ENCODE results near the gene VTN. TPM values are rescaled to one million over a fixed set of nuclear protein-coding genes. Genes with fewer than 3 reads are reported as not detected.

Gene VTN
- total RNA-seq, 1 donor from 2014 or later, result 0.25 TPM

DNA sequence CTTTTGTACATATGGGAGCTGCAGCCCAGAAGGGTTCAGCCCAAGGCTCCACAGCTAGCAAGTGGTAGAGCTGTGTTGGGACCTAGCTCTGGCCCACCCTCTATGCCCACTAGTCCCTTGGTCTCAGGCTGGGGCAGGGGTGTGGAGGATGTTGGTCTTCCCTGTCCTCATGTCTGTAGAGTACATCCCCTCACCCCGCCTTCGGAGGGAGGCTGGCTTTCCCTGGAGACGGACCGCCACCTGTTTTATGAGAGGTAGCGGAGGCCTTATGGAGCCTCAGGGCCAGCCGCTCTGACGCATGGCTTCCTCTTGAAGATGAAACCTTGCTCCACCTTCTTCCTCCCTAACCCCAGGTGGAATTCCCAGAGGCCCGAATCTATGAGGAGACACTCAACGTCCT is 26.1 kb downstream of the VTN start:
- H3K36me3 Mint-ChIP-seq (ENCODE audit: unreplicated experiment), result no peaks in the 10 kb centered on the region
- no peak for DNase-seq
- H3K9me3 Mint-ChIP-seq (ENCODE audit: unreplicated experiment), result no peaks in the 10 kb centered on the region
- no peaks in the 10 kb centered on the region for H3K4me1 Mint-ChIP-seq (ENCODE audit: low read depth, unreplicated experiment)
- no peak overlapping the region for H3K4me3 Mint-ChIP-seq (ENCODE audit: unreplicated experiment)
- TF ChIP-seq CTCF (IDR thresholded peaks at IDR 0.05; ENCODE audit: partially characterized antibody, unreplicated experiment), result no peak
- H3K27me3 Mint-ChIP-seq (ENCODE audit: unreplicated experiment), result peaks cover 1% of the 10 kb centered on the region
- H3K27ac Mint-ChIP-seq (ENCODE audit: unreplicated experiment), result no peak overlapping the region

GRCh38 chr17:28343491-28343932 is 26.6 kb downstream of the VTN start:
- no peaks in the 10 kb centered on the region for H3K4me1 Mint-ChIP-seq (ENCODE audit: low read depth, unreplicated experiment)
- H3K36me3 Mint-ChIP-seq (ENCODE audit: unreplicated experiment), result no peaks in the 10 kb centered on the region
- peaks cover 1% of the 10 kb centered on the region for H3K27me3 Mint-ChIP-seq (ENCODE audit: unreplicated experiment)
- H3K4me3 Mint-ChIP-seq (ENCODE audit: unreplicated experiment), result no peak overlapping the region
- H3K27ac Mint-ChIP-seq (ENCODE audit: unreplicated experiment), result no peak overlapping the region
- DNase-seq, result no peak
- TF ChIP-seq CTCF (IDR thresholded peaks at IDR 0.05; ENCODE audit: partially characterized antibody, unreplicated experiment), result no peak
- no peaks in the 10 kb centered on the region for H3K9me3 Mint-ChIP-seq (ENCODE audit: unreplicated experiment)

GRCh38 chr17:28342313-28342712 is 27.8 kb downstream of the VTN start:
- Mint-ChIP-seq H3K27ac (ENCODE audit: unreplicated experiment) (no peak overlapping the region), H3K27me3 (ENCODE audit: unreplicated experiment) (no peaks in the 10 kb centered on the region), H3K9me3 (ENCODE audit: unreplicated experiment) (no peaks in the 10 kb centered on the region), H3K4me3 (ENCODE audit: unreplicated experiment) (no peak overlapping the region), H3K36me3 (ENCODE audit: unreplicated experiment) (no peaks in the 10 kb centered on the region), H3K4me1 (ENCODE audit: low read depth, unreplicated experiment) (no peaks in the 10 kb centered on the region)
- no peak for DNase-seq
- no peak for TF ChIP-seq CTCF (IDR thresholded peaks at IDR 0.05; ENCODE audit: partially characterized antibody, unreplicated experiment)

GRCh38 chr17:28341516-28341915 is 28.6 kb downstream of the VTN start:
- H3K4me3 Mint-ChIP-seq (ENCODE audit: unreplicated experiment), result no peak overlapping the region
- H3K27me3 Mint-ChIP-seq (ENCODE audit: unreplicated experiment), result no peaks in the 10 kb centered on the region
- H3K36me3 Mint-ChIP-seq (ENCODE audit: unreplicated experiment), result no peaks in the 10 kb centered on the region
- H3K27ac Mint-ChIP-seq (ENCODE audit: unreplicated experiment), result no peak overlapping the region
- DNase-seq, result no peak
- no peak for TF ChIP-seq CTCF (IDR thresholded peaks at IDR 0.05; ENCODE audit: partially characterized antibody, unreplicated experiment)
- peaks cover 5% of the 10 kb centered on the region for H3K4me1 Mint-ChIP-seq (ENCODE audit: low read depth, unreplicated experiment)
- peaks cover 5% of the 10 kb centered on the region for H3K9me3 Mint-ChIP-seq (ENCODE audit: unreplicated experiment)

- Mint-ChIP-seq H3K4me3 (ENCODE audit: unreplicated experiment) (no peak overlapping the region), H3K36me3 (ENCODE audit: unreplicated experiment) (no peaks in the 10 kb centered on the region), H3K27ac (ENCODE audit: unreplicated experiment) (no peak overlapping the region), H3K4me1 (ENCODE audit: low read depth, unreplicated experiment) (peaks cover 5% of the 10 kb centered on the region), H3K9me3 (ENCODE audit: unreplicated experiment) (peaks cover 10% of the 10 kb centered on the region), H3K27me3 (ENCODE audit: unreplicated experiment) (peaks cover 5% of the 10 kb centered on the region)
- DNase-seq, result no peak
- no peak for TF ChIP-seq CTCF (IDR thresholded peaks at IDR 0.05; ENCODE audit: partially characterized antibody, unreplicated experiment)
Observed at GRCh38 chr17:28340374-28340773, 29.7 kb downstream of the VTN start.
